ENCODE measurements around the gene PGA4. TPM values are rescaled to one million over a fixed set of nuclear protein-coding genes. Genes with fewer than 3 reads are reported as not detected.

PGA4 gene
- polyA plus RNA-seq, 3 donors: 1.5 to 33.5 (median 7.0) TPM

- no peak for DNase-seq
- no peaks in the 10 kb centered on the region for H3K9me3 ChIP-seq (replicated peaks in 1 of 2; ENCODE audit: control insufficient read depth in 1 of 2, insufficient read depth in 1 of 2, low read length in 2 of 2)
- peaks cover 0 to 3% of the 10 kb centered on the region in 2 donors for H3K4me1 ChIP-seq (ENCODE audit: control insufficient read depth in 1 of 2, insufficient read depth in 2 of 2, low read length in 2 of 2)
- no peaks in the 10 kb centered on the region for H3K36me3 Mint-ChIP-seq
- no peaks in the 10 kb centered on the region for H3K79me2 ChIP-seq (ENCODE audit: insufficient read depth, low read length)
- no peaks in the 10 kb centered on the region for H4K20me1 ChIP-seq (ENCODE audit: insufficient read depth, low read length)
- no peak overlapping the region for H3K4me3 ChIP-seq (replicated peaks in 1 of 3; ENCODE audit: low read depth in 2 of 3, low read length in 3 of 3)
- H3K27me3 Mint-ChIP-seq (ENCODE audit: low read depth in 3 of 3): peaks cover 2 to 14% (median 7%) of the 10 kb centered on the region in 3 donors
- no peak overlapping the region for H2AFZ ChIP-seq (ENCODE audit: insufficient read depth, low read depth, low read length, poor library complexity, severe bottlenecking)
- no peak overlapping the region for H3K4me2 ChIP-seq (replicated peaks; ENCODE audit: extremely low read depth, low read length, poor library complexity, severe bottlenecking)
- no peak overlapping the region for H3K4me3 Mint-ChIP-seq
- intact Hi-C loops (cut with micrococcal nuclease): loop anchor here in 1 of 2 donors (5.0 kb wide), 1 partner anchor 38 kb away; no protein-coding TSS in a partner anchor
- 92% methylated on average over 7 of the region's 8 CpGs for WGBS (ENCODE audit: insufficient coverage)
- H3K27ac Mint-ChIP-seq: peak overlapping the region in 1 of 7 donors; percentile 30
- no peak overlapping the region for H3K27ac ChIP-seq (ENCODE audit: low read depth in 1 of 2, low read length in 2 of 2)
- TF ChIP-seq CTCF (IDR thresholded peaks at IDR 0.05): no peak
- H3K27me3 ChIP-seq (ENCODE audit: control insufficient read depth in 2 of 2, insufficient read depth in 2 of 2, low read length in 2 of 2): no peaks in the 10 kb centered on the region
- H3K36me3 ChIP-seq (replicated peaks in 1 of 2; ENCODE audit: control insufficient read depth in 1 of 2, insufficient read depth in 2 of 2, low read length in 2 of 2): no peaks in the 10 kb centered on the region
- H3K9me3 Mint-ChIP-seq: peaks cover 0 to 2% (median 0%) of the 10 kb centered on the region in 7 donors
- peaks cover 16% of the 10 kb centered on the region for H3K4me1 Mint-ChIP-seq
- no peak overlapping the region for H3K9ac ChIP-seq (ENCODE audit: insufficient read depth, low read length, poor library complexity, severe bottlenecking)
Measured at GRCh38 chr11:61189933-61190332, 32.2 kb upstream of the PGA4 start.

GRCh38 chr11:61193596-61193995 is 28.6 kb upstream of the PGA4 start:
- H3K27me3 ChIP-seq (ENCODE audit: control insufficient read depth in 2 of 2, insufficient read depth in 2 of 2, low read length in 2 of 2): peaks cover 0 to 3% of the 10 kb centered on the region in 2 donors
- H3K79me2 ChIP-seq (ENCODE audit: insufficient read depth, low read length): no peaks in the 10 kb centered on the region
- no peak overlapping the region for H3K4me3 ChIP-seq (replicated peaks in 1 of 3; ENCODE audit: low read depth in 2 of 3, low read length in 3 of 3)
- H3K27ac ChIP-seq (ENCODE audit: low read depth in 1 of 2, low read length in 2 of 2): no peak overlapping the region
- 70% methylated on average over 5 of the region's 12 CpGs for WGBS (ENCODE audit: insufficient coverage)
- peaks cover 0 to 4% of the 10 kb centered on the region in 2 donors for H3K9me3 ChIP-seq (replicated peaks in 1 of 2; ENCODE audit: control insufficient read depth in 1 of 2, insufficient read depth in 1 of 2, low read length in 2 of 2)
- no peak for TF ChIP-seq CTCF (IDR thresholded peaks at IDR 0.05)
- Mint-ChIP-seq H3K27ac (no peak overlapping the region), H3K27me3 (ENCODE audit: low read depth in 3 of 3) (peaks cover 10 to 21% (median 10%) of the 10 kb centered on the region in 3 donors), H3K4me3 (no peak overlapping the region), H3K36me3 (no peaks in the 10 kb centered on the region), H3K9me3 (peaks cover 0 to 6% (median 2%) of the 10 kb centered on the region in 7 donors), H3K4me1 (peaks cover 11% of the 10 kb centered on the region)
- intact Hi-C loops (cut with micrococcal nuclease): no loop called here
- no peaks in the 10 kb centered on the region for H3K4me1 ChIP-seq (ENCODE audit: control insufficient read depth in 1 of 2, insufficient read depth in 2 of 2, low read length in 2 of 2)
- no peak overlapping the region for H2AFZ ChIP-seq (ENCODE audit: insufficient read depth, low read depth, low read length, poor library complexity, severe bottlenecking)
- no peak overlapping the region for H3K9ac ChIP-seq (ENCODE audit: insufficient read depth, low read length, poor library complexity, severe bottlenecking)
- no peaks in the 10 kb centered on the region for H3K36me3 ChIP-seq (replicated peaks in 1 of 2; ENCODE audit: control insufficient read depth in 1 of 2, insufficient read depth in 2 of 2, low read length in 2 of 2)
- H3K4me2 ChIP-seq (replicated peaks; ENCODE audit: extremely low read depth, low read length, poor library complexity, severe bottlenecking): no peak overlapping the region
- no peaks in the 10 kb centered on the region for H4K20me1 ChIP-seq (ENCODE audit: insufficient read depth, low read length)
- no peak for DNase-seq

All from CD14-positive monocyte (primary cell).